DOHH2 (cell line): ENCODE data around the gene CFAP221.

Source experiments
- H3F3A ChIP-seq: fragments of 200-600 bp; sonication (generic), shearing (Covaris generic); 2 replicates; pipeline ENCODE4 v1.6.0; 2016; ENCODE audit warnings: antibody characterized with exemption, mild to moderate bottlenecking; ENCODE audit not compliant: control insufficient read depth, insufficient read depth
- H3K27ac ChIP-seq: fragments of 200-600 bp; sonication (generic); 2 replicates; pipeline ENCODE4 v1.5.1; 2014; ENCODE audit warnings: low read depth, mild to moderate bottlenecking, low read length, moderate library complexity
- H3K27me3 ChIP-seq: fragments of 200-600 bp; sonication (generic); 2 replicates; pipeline ENCODE4 v1.6.1; 2014; ENCODE audit warnings: mild to moderate bottlenecking, low read length, mixed read lengths; ENCODE audit not compliant: control insufficient read depth
- H3K36me3 ChIP-seq: fragments of 200-600 bp; sonication (generic); 2 replicates; pipeline ENCODE4 v1.6.1; 2014; ENCODE audit warnings: mild to moderate bottlenecking, low read length, moderate library complexity, mixed read lengths; ENCODE audit not compliant: control insufficient read depth
- H3K4me1 ChIP-seq: fragments of 200-600 bp; sonication (generic); 2 replicates; pipeline ENCODE4 v1.6.1; 2014; ENCODE audit warnings: mild to moderate bottlenecking, low read length, mixed read lengths; ENCODE audit not compliant: control insufficient read depth
- H3K4me2 ChIP-seq: fragments of 200-600 bp; sonication (generic); 2 replicates; pipeline ENCODE4 v1.6.0; 2014; ENCODE audit warnings: mild to moderate bottlenecking, low read length, moderate library complexity
- H3K4me3 ChIP-seq: fragments of 200-600 bp; sonication (generic); 2 replicates; pipeline ENCODE4 v1.5.1; 2014; ENCODE audit warnings: mild to moderate bottlenecking, low read length, mixed read lengths
- H3K79me2 ChIP-seq: fragments of 200-600 bp; sonication (generic); 2 replicates; pipeline ENCODE4 v1.6.1; 2014; ENCODE audit warnings: mild to moderate bottlenecking, low read length, mixed read lengths; ENCODE audit not compliant: control insufficient read depth
- H3K9me2 ChIP-seq: fragments of 200-600 bp; sonication (generic); replicated peaks from 2 replicates; pipeline ENCODE4 v1.6.1; 2014; ENCODE audit warnings: mild to moderate bottlenecking, low read length, mixed read lengths; ENCODE audit not compliant: control insufficient read depth
- H3K9me3 ChIP-seq: fragments of 200-600 bp; sonication (generic); 2 replicates; pipeline ENCODE4 v1.6.1; 2014; ENCODE audit warnings: antibody characterized with exemption, low read length, mixed read lengths; ENCODE audit not compliant: control insufficient read depth, insufficient read depth
- H4K20me1 ChIP-seq: fragments of 200-600 bp; sonication (generic); 2 replicates; pipeline ENCODE4 v1.6.0; 2014; ENCODE audit warnings: low read depth, mild to moderate bottlenecking, antibody characterized with exemption, low read length, moderate library complexity; ENCODE audit not compliant: control insufficient read depth, insufficient read depth
- CTCF ChIP-seq: fragments of 200-600 bp; sonication (generic); IDR thresholded peaks from one replicate; pipeline ENCODE4 v1.5.1; 2014; ENCODE audit warnings: antibody characterized with exemption, mild to moderate bottlenecking, low read depth, low read length; ENCODE audit not compliant: poor library complexity, severe bottlenecking
- EZH2phosphoT487 ChIP-seq: fragments of 200-600 bp; sonication (generic); IDR thresholded peaks from 2 replicates; pipeline ENCODE4 v1.6.1; 2017; ENCODE audit warnings: borderline replicate concordance, mild to moderate bottlenecking, antibody characterized with exemption, low read length, moderate library complexity, mixed read lengths

The CFAP221 gene

DNA sequence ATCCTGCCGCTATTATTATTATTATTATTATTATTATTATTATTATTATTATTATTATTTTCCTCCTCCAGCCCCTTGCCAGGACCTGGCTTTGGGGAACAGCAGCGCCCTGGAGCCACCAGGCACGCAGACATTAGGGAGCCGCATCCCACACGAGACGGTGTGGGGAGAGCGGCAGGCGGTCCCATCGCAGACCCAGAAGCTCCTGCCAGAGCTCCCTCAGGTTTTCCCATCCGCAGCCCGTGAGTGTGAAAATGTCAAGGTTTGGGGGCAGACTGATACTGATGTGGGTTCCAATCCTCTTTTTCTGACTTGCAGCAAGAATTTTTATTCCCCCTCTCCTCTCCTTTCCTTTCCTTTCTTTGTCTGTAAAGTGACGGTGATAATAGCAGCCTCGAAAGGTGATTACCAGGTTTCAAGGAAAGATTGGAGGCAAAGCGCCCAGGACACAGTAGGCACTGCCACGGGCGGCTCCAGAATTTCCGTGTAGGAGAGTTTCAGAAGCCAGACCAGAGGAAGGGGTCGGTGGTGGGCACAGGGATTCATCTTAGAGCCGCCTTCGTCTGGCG lies 20.8 kb upstream of the CFAP221 start:
- Histone ChIP-seq H3K27me3 (peaks cover 20% of the 10 kb centered on the region; the same call in 1 of the 2 replicates), H3K79me2 (no peaks in the 10 kb centered on the region), H3K4me3 (no peak overlapping the region), H3K27ac (no peak overlapping the region), H3K9me3 (no peaks in the 10 kb centered on the region), H3K4me2 (no peak overlapping the region), H3K4me1 (no peaks in the 10 kb centered on the region), H4K20me1 (no peaks in the 10 kb centered on the region), H3F3A (no peaks in the 10 kb centered on the region), H3K9me2 (no peaks in the 10 kb centered on the region), H3K36me3 (no peaks in the 10 kb centered on the region)
- TF ChIP-seq EZH2phosphoT487 (no peak), CTCF (no peak)

DNA sequence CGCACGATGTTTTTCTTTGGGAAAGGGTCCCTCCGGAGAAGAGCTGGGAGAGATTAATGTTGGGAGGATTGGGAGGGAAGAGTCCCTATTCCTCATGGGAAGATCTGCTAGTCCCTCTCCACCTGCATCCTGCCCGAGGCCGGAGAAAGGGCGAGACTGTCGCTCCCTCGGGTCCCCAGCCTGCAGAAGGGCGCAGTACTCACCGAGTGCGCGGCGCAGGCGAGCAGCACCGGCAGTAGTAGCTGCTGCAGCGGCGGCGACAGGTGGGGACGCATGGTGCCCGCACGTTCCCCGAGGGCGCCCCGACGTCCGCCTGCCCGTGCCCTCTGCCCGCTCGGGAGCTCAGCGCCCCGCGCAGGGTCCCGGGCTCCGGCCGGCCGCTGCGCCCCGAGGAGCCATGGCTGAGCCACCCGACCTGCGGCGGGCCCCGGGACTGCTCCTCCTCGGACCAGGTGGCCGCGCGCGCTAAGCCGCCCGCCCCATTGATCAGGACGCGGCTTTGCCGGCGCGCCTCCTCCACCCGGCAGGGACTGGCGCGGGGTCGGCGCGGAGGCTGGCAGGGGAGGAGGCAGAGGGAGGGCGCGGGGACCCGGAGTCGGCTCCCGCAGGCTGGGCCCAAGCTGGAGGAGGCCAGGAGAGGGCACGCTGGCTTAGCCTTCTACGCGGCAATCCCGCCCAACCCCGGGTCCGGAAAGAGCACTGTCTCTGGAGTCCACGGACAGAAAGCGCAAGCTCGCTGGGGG lies 20.1 kb upstream of the CFAP221 start, which contains the start of gene SCTR:
SCTR (minus strand) TSS at position 532 of the 743 bp plus-strand sequence; CDS start at position 275, 257 bp downstream.
- H3K27ac ChIP-seq = no peak within 1 kb of the TSS
- TF ChIP-seq EZH2phosphoT487 (no peak), CTCF (no peak)
- H3K9me2 ChIP-seq = no peaks in the 10 kb centered on the region
- H3F3A ChIP-seq = no peaks in the 10 kb centered on the region
- H3K4me2 ChIP-seq = no peak within 1 kb of the TSS
- H3K36me3 ChIP-seq = no peaks in the 10 kb centered on the region
- no peaks in the 10 kb centered on the region for H3K79me2 ChIP-seq
- no peaks in the 10 kb centered on the region for H3K4me1 ChIP-seq
- H3K4me3 ChIP-seq = no peak within 1 kb of the TSS
- no peaks in the 10 kb centered on the region for H4K20me1 ChIP-seq
- H3K9me3 ChIP-seq = no peaks in the 10 kb centered on the region
- H3K27me3 ChIP-seq = peaks cover 23% of the 10 kb centered on the region; the same call in 1 of the 2 replicates

GRCh38 chr2:119525614-119526013 lies 18.6 kb upstream of the CFAP221 start:
- Histone ChIP-seq H3K36me3 (no peaks in the 10 kb centered on the region), H3F3A (no peaks in the 10 kb centered on the region), H3K4me3 (no peak overlapping the region), H3K27ac (no peak overlapping the region), H3K4me1 (no peaks in the 10 kb centered on the region), H3K9me2 (no peaks in the 10 kb centered on the region), H3K9me3 (no peaks in the 10 kb centered on the region), H3K79me2 (no peaks in the 10 kb centered on the region), H3K4me2 (no peak overlapping the region), H3K27me3 (peaks cover 23% of the 10 kb centered on the region; the same call in 1 of the 2 replicates), H4K20me1 (no peaks in the 10 kb centered on the region)
- TF ChIP-seq EZH2phosphoT487 = no peak
- no peak for TF ChIP-seq CTCF
